Measurements from ENCODE around the gene DPF3.
A peak's percentile ranks its signal among the peaks of the same experiment; 100 is the strongest.

Gene DPF3

GRCh38 chr14:72599579-72600470 lies 294.1 kb downstream of the DPF3 start:
- no peak for DNase-seq (ENCODE audit: low read depth)
- no peak for TF ChIP-seq CTCF (conservative IDR thresholded peaks at IDR 0.05; ENCODE audit: low read depth, low read length)
- no peak overlapping the region for H3K4me3 ChIP-seq (ENCODE audit: low read length)

- H3K4me3 ChIP-seq (ENCODE audit: low read length), result no peak overlapping the region
- TF ChIP-seq CTCF (conservative IDR thresholded peaks at IDR 0.05; ENCODE audit: low read depth, low read length), result no peak
- DNase-seq (ENCODE audit: low read depth), result no peak
Observed at GRCh38 chr14:72598306-72598705, 295.6 kb downstream of the DPF3 start.

GRCh38 chr14:72597252-72598233 lies 296.4 kb downstream of the DPF3 start:
- no peak for DNase-seq (ENCODE audit: low read depth)
- TF ChIP-seq CTCF (conservative IDR thresholded peaks at IDR 0.05; ENCODE audit: low read depth, low read length), result no peak
- H3K4me3 ChIP-seq (ENCODE audit: low read length), result no peak overlapping the region

GRCh38 chr14:72595152-72595862 lies 298.6 kb downstream of the DPF3 start:
- TF ChIP-seq CTCF (conservative IDR thresholded peaks at IDR 0.05; ENCODE audit: low read depth, low read length), result no peak
- H3K4me3 ChIP-seq (ENCODE audit: low read length), result no peak overlapping the region
- DNase-seq (ENCODE audit: low read depth), result no peak

GRCh38 chr14:72594099-72594901 lies 299.6 kb downstream of the DPF3 start:
- no peak for DNase-seq (ENCODE audit: low read depth)
- H3K4me3 ChIP-seq (ENCODE audit: low read length), result no peak overlapping the region
- no peak for TF ChIP-seq CTCF (conservative IDR thresholded peaks at IDR 0.05; ENCODE audit: low read depth, low read length)

- peak; percentile 60 for DNase-seq (ENCODE audit: low read depth)
- H3K4me3 ChIP-seq (ENCODE audit: low read length), result no peak overlapping the region
- TF ChIP-seq CTCF (conservative IDR thresholded peaks at IDR 0.05; ENCODE audit: low read depth, low read length), result no peak
Observed at GRCh38 chr14:72591391-72591790, 302.5 kb downstream of the DPF3 start.
